H9 (cell line): ENCODE data around the gene ADISSP. TPM values are rescaled to one million over a fixed set of nuclear protein-coding genes. Genes with fewer than 3 reads are reported as not detected.

Experiments used
- DNase-seq: peaks from one replicate; pipeline ENCODE4 v3.0.0-alpha.2; 2017
- H2AFZ ChIP-seq: one replicate; pipeline ENCODE4 v1.6.1; 2013; ENCODE audit warnings: mild to moderate bottlenecking, low read length, control low read depth, moderate library complexity
- H2AK5ac ChIP-seq: 2 replicates; pipeline ENCODE4 v1.6.1; 2013; ENCODE audit warnings: low read length, control low read depth, mixed read lengths; ENCODE audit not compliant: insufficient read length
- H2BK120ac ChIP-seq: one replicate; pipeline ENCODE4 v1.6.1; 2013; ENCODE audit warnings: low read depth, mild to moderate bottlenecking, low read length, control low read depth, inconsistent platforms; ENCODE audit not compliant: poor library complexity, severe bottlenecking
- H2BK12ac ChIP-seq: 2 replicates; pipeline ENCODE4 v1.6.1; 2013; ENCODE audit warnings: low read length, control low read depth, mixed read lengths, low read depth; ENCODE audit not compliant: insufficient read length
- H2BK15ac ChIP-seq: 2 replicates; pipeline ENCODE4 v1.6.1; 2013; ENCODE audit warnings: low read depth, low read length, control low read depth
- H2BK20ac ChIP-seq: one replicate; pipeline ENCODE4 v1.6.1; 2013; ENCODE audit warnings: low read depth, mild to moderate bottlenecking, low read length, control low read depth, inconsistent platforms; ENCODE audit not compliant: poor library complexity, severe bottlenecking
- H2BK5ac ChIP-seq: 2 replicates; pipeline ENCODE4 v1.6.1; 2013; ENCODE audit warnings: low read length, control low read depth, mixed read lengths; ENCODE audit not compliant: insufficient read length
- H3K14ac ChIP-seq: 2 replicates; pipeline ENCODE4 v1.6.1; 2013; ENCODE audit warnings: low read length, control low read depth; ENCODE audit not compliant: insufficient read depth
- H3K18ac ChIP-seq: 2 replicates; pipeline ENCODE4 v1.6.1; 2013; ENCODE audit warnings: low read depth, mild to moderate bottlenecking, mixed read lengths, low read length, control low read depth; ENCODE audit not compliant: insufficient read length
- H3K23ac ChIP-seq: 2 replicates; pipeline ENCODE4 v1.6.1; 2013; ENCODE audit warnings: low read length, control low read depth, mixed read lengths, low read depth; ENCODE audit not compliant: insufficient read length
- H3K23me2 ChIP-seq: 2 replicates; pipeline ENCODE4 v1.6.1; 2013; ENCODE audit warnings: low read depth, mild to moderate bottlenecking, mixed read lengths, low read length, control low read depth; ENCODE audit not compliant: insufficient read length, poor library complexity, severe bottlenecking
- H3K27ac ChIP-seq: 2 replicates; pipeline ENCODE4 v1.5.1; 2013; ENCODE audit warnings: low read length, control low read depth, mixed read lengths, low read depth; ENCODE audit not compliant: insufficient read length
- H3K27me3 ChIP-seq: 2 replicates; pipeline ENCODE4 v1.6.1; 2013; ENCODE audit warnings: low read length, control low read depth, inconsistent platforms; ENCODE audit not compliant: insufficient read depth
- H3K4ac ChIP-seq: 2 replicates; pipeline ENCODE4 v1.6.1; 2013; ENCODE audit warnings: low read depth, mild to moderate bottlenecking, control low read depth, inconsistent platforms, low read length, moderate library complexity
- H3K4me1 ChIP-seq: 2 replicates; pipeline ENCODE4 v1.6.1; 2013; ENCODE audit warnings: low read length, control low read depth, inconsistent platforms; ENCODE audit not compliant: insufficient read depth
- H3K4me2 ChIP-seq: 2 replicates; pipeline ENCODE4 v1.6.1; 2013; ENCODE audit warnings: low read length, control low read depth, mixed read lengths; ENCODE audit not compliant: insufficient read length, insufficient read depth
- H3K56ac ChIP-seq: 2 replicates; pipeline ENCODE4 v1.6.1; 2013; ENCODE audit warnings: low read depth, mild to moderate bottlenecking, mixed read lengths, low read length, control low read depth; ENCODE audit not compliant: insufficient read length
- H3K79me1 ChIP-seq: 2 replicates; pipeline ENCODE4 v1.6.1; 2013; ENCODE audit warnings: low read depth, mild to moderate bottlenecking, moderate library complexity, low read length, control low read depth, inconsistent platforms; ENCODE audit not compliant: insufficient read depth, poor library complexity, severe bottlenecking
- H3K79me2 ChIP-seq: 2 replicates; pipeline ENCODE4 v1.6.1; 2013; ENCODE audit warnings: low read length, control low read depth, inconsistent platforms; ENCODE audit not compliant: insufficient read depth
- H3K9ac ChIP-seq: 2 replicates; pipeline ENCODE4 v1.6.1; 2013; ENCODE audit warnings: low read length, control low read depth, mixed read lengths; ENCODE audit not compliant: insufficient read length; ENCODE audit errors: extremely low read depth
- H3K9me3 ChIP-seq: one replicate; pipeline ENCODE4 v1.6.1; 2013; ENCODE audit warnings: low read depth, low read length, inconsistent platforms; ENCODE audit not compliant: control insufficient read depth
- H3T11ph ChIP-seq: one replicate; pipeline ENCODE4 v1.6.1; 2013; ENCODE audit warnings: mild to moderate bottlenecking, low read length, control low read depth, inconsistent platforms
- H4K20me1 ChIP-seq: one replicate; pipeline ENCODE4 v1.6.1; 2013; ENCODE audit not compliant: control insufficient read depth, insufficient read length, insufficient read depth
- H4K5ac ChIP-seq: 2 replicates; pipeline ENCODE4 v1.6.1; 2013; ENCODE audit warnings: low read depth, mild to moderate bottlenecking, mixed read lengths, low read length, control low read depth; ENCODE audit not compliant: insufficient read length
- H4K8ac ChIP-seq: replicated peaks from 2 replicates; pipeline ENCODE4 v1.6.1; 2013; ENCODE audit warnings: low read length, control low read depth, mixed read lengths, low read depth; ENCODE audit not compliant: insufficient read length
- H4K91ac ChIP-seq: 2 replicates; pipeline ENCODE4 v1.6.1; 2013; ENCODE audit warnings: low read depth, mild to moderate bottlenecking, moderate library complexity, mixed read lengths, low read length, control low read depth; ENCODE audit not compliant: insufficient read length
- H3K27ac Mint-ChIP-seq, 3 experiments: 2 replicates in 2 of 3; 3 replicates in 1 of 3; pipeline ENCODE4 v1.8.0; 2020 to 2021; ENCODE audit warnings: mixed read lengths in 3 of 3, mild to moderate bottlenecking in 1 of 3, moderate library complexity in 1 of 3
- H3K27me3 Mint-ChIP-seq: 2 replicates; pipeline ENCODE4 v1.8.0; 2021; ENCODE audit warnings: low read depth, mild to moderate bottlenecking, moderate library complexity, mixed read lengths
- H3K36me3 Mint-ChIP-seq, 3 experiments: 2 replicates in 2 of 3; 3 replicates in 1 of 3; pipeline ENCODE4 v1.8.0; 2020 to 2021; ENCODE audit warnings: low read depth in 3 of 3, mixed read lengths in 3 of 3; ENCODE audit not compliant: insufficient read depth in 1 of 3
- H3K4me1 Mint-ChIP-seq, 2 experiments: 2 replicates each; pipeline ENCODE4 v1.8.0; 2020; ENCODE audit warnings: mixed read lengths in 2 of 2
- H3K4me3 Mint-ChIP-seq, 2 experiments: 2 replicates in 1 of 2; 3 replicates in 1 of 2; pipeline ENCODE4 v1.8.0; 2020 to 2021; ENCODE audit warnings: mild to moderate bottlenecking in 2 of 2, mixed read lengths in 2 of 2, moderate library complexity in 1 of 2
- H3K9me3 Mint-ChIP-seq, 2 experiments: 2 replicates in 1 of 2; 3 replicates in 1 of 2; pipeline ENCODE4 v1.8.0; 2020; ENCODE audit warnings: mild to moderate bottlenecking in 2 of 2, mixed read lengths in 2 of 2, moderate library complexity in 1 of 2
- WGBS: extraction: QIAGEN DNeasy Blood & Tissue Kit; methylation state at CpG from one replicate; pipeline ENCODE4 v1.1.7; 2013; ENCODE audit warnings: missing lambda C conversion rate, low lambda C conversion rate, mixed read lengths; ENCODE audit not compliant: insufficient read length; ENCODE audit errors: extremely low coverage; 5-methylcytosine and 5-hydroxymethylcytosine counted together
- total RNA-seq: library from RNA; stranded (reverse); gene quantifications from 2 replicates; pipeline ENCODE4 v1.2.1, GENCODE V29; 2021
- TF ChIP-seq, protein P1 (sequence below): fragments of 200-600 bp; sonication (generic); conservative IDR thresholded peaks from 3 replicates; pipeline ENCODE4 v1.8.0; 2021; ENCODE audit warnings: antibody characterized with exemption, mild to moderate bottlenecking

The ADISSP gene
- total RNA-seq, 1 experiment from 2014 or later, result 80.9 TPM

DNA sequence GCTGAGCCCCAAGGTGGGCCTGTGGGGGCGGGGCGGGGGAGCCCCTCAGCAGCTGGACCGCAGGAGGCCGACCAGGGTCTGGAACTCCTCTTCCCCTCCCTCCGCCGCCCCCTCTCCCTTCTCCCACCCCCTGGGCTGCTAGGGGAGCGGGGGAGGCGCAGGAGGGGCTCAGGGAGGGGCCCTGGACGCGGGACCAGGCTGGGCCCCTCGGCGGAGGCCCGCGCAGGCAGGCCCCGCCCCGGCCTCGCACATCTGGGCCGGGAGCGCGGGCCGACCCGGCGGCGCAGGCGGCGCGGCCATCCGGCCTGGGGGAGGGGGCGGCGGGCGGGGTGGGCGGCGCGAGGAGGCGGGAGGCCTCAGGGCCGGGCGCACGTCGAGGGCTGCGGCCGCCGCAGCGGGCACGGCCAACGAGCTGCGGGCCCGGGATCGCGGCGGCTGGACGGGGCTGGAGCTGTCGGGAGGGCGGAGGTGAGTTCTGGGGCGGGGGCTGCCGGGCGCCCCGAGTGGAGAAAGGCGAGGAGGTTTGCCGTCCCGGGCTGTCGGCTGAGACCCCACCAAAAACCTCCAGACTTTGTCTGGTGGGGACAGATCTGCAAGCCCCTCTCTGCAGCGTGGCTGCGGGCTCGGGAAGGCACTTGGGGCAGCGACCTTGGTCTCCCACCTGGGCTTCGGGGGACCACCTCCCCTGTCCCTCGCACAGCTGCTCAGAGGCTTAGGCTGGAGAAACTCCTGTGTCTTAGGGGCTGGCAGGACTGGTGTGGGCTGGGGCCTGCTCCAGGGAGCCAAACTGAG is 35.0 kb downstream of the ADISSP start, which contains the start of gene HSPA12B:
TSS of gene HSPA12B (plus strand) at position 359 of the 792 bp plus-strand sequence. CDS start 5,990 bp downstream, outside the sequence.
- Histone ChIP-seq H3K4me1 (no peaks in the 10 kb centered on the region), H3K27me3 (no peaks in the 10 kb centered on the region; the same call in 1 of the 2 replicates), H4K91ac (no peak within 1 kb of the TSS), H3T11ph (no peak within 1 kb of the TSS), H3K27ac (no peak within 1 kb of the TSS), H2BK5ac (no peak within 1 kb of the TSS), H3K4me2 (peak within 1 kb of the TSS; percentile 15), H3K79me2 (no peaks in the 10 kb centered on the region), H2BK12ac (peak within 1 kb of the TSS; percentile 51), H4K8ac (no peak within 1 kb of the TSS), H3K56ac (no peak within 1 kb of the TSS), H3K23ac (no peak within 1 kb of the TSS), H3K23me2 (no peaks in the 10 kb centered on the region), H2BK120ac (no peak within 1 kb of the TSS), H3K4ac (no peak within 1 kb of the TSS), H2BK15ac (no peak within 1 kb of the TSS), H4K5ac (no peak within 1 kb of the TSS), H2BK20ac (no peak within 1 kb of the TSS), H3K9me3 (no peaks in the 10 kb centered on the region), H2AK5ac (no peak within 1 kb of the TSS), H3K79me1 (no peaks in the 10 kb centered on the region), H4K20me1 (no peaks in the 10 kb centered on the region), H3K18ac (peak within 1 kb of the TSS; percentile 46), H2AFZ (no peak within 1 kb of the TSS), H3K14ac (peak within 1 kb of the TSS; percentile 64), H3K9ac (no peak within 1 kb of the TSS)
- TF ChIP-seq, protein P1, sequence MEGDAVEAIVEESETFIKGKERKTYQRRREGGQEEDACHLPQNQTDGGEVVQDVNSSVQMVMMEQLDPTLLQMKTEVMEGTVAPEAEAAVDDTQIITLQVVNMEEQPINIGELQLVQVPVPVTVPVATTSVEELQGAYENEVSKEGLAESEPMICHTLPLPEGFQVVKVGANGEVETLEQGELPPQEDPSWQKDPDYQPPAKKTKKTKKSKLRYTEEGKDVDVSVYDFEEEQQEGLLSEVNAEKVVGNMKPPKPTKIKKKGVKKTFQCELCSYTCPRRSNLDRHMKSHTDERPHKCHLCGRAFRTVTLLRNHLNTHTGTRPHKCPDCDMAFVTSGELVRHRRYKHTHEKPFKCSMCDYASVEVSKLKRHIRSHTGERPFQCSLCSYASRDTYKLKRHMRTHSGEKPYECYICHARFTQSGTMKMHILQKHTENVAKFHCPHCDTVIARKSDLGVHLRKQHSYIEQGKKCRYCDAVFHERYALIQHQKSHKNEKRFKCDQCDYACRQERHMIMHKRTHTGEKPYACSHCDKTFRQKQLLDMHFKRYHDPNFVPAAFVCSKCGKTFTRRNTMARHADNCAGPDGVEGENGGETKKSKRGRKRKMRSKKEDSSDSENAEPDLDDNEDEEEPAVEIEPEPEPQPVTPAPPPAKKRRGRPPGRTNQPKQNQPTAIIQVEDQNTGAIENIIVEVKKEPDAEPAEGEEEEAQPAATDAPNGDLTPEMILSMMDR, result no peak
- H3K27ac Mint-ChIP-seq, result peak within 1 kb of the TSS in 1 of 3 experiments; percentile 7; a peak in 1 of 7 replicates
- peak within 1 kb of the TSS; percentile 35 to 72 for H3K4me3 Mint-ChIP-seq
- no peaks in the 10 kb centered on the region for H3K36me3 Mint-ChIP-seq
- DNase-seq, result peak; percentile 56
- peaks cover 60% of the 10 kb centered on the region for H3K27me3 Mint-ChIP-seq
- H3K9me3 Mint-ChIP-seq, result no peaks in the 10 kb centered on the region
- no CpG with 5 or more reads among the region's 67 CpGs for WGBS
- H3K4me1 Mint-ChIP-seq, result peaks cover 5 to 25% of the 10 kb centered on the region in 2 experiments
